ENCODE measurements around the gene GCC2. TPM values are rescaled to one million over a fixed set of nuclear protein-coding genes. Genes with fewer than 3 reads are reported as not detected.
"Not testable (repeated sequence)": the region's sequence is repeated elsewhere in the genome, so short reads cannot be mapped to it uniquely, and the experiment has no call there.

Gene GCC2
- total RNA-seq, 2 experiments from 2014 or later = 19.7 to 43.9 TPM

DNA sequence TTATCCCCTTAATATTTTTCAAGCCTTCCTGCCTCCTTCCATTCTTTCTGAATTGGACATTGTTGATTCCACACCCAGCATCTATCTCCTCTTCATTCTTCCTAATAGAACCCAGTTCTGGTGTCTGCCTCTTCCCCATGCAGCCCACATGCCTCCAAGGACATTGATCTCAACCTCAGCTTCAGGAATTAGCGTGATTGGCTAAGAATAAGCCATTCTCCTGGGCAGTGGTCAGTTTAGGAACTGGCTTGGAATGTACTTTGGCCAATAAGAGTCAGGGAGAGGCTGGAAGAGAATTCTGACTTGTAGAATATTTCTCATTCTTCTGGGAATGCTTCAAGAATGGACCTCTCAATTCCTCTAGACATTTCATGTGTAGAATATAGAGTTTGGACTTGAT, 25.9 kb upstream of the GCC2 start:
- BruUV-seq (replicated peaks) = no TSS peak
- ChIA-PET CTCF (ENCODE audit: unreplicated experiment) (no interaction called here), POLR2A (no interaction called here)
- no peak for DNase-seq (ENCODE audit: low spot score)
- H3K4me1 ChIP-seq (ENCODE audit: insufficient read depth, low read length, poor library complexity, severe bottlenecking) = no peaks in the 10 kb centered on the region
- H3K9me3 ChIP-seq (ENCODE audit: low read length) = no peaks in the 10 kb centered on the region
- no peak overlapping the region for H2AFZ ChIP-seq (ENCODE audit: low read length)
- TF ChIP-seq CTCF (conservative IDR thresholded peaks at IDR 0.05; ENCODE audit: low read length) (no peak), EZH2phosphoT487 (IDR thresholded peaks at IDR 0.05; ENCODE audit: borderline replicate concordance, low read depth, low read length) (no peak)
- H3K9me2 ChIP-seq (ENCODE audit: insufficient read depth, low read length) = no peaks in the 10 kb centered on the region
- no peaks in the 10 kb centered on the region for H3K79me2 ChIP-seq (ENCODE audit: insufficient read depth, low read depth, low read length)
- H3K4me2 ChIP-seq (ENCODE audit: low read length) = no peak overlapping the region
- no peak overlapping the region for H3K4me3 ChIP-seq (ENCODE audit: low read depth, low read length, poor library complexity, severe bottlenecking)
- no peak overlapping the region for H3K27ac ChIP-seq (ENCODE audit: low read depth, low read length, poor library complexity, severe bottlenecking)
- intact Hi-C loops (cut with micrococcal nuclease; ENCODE audit: unreplicated experiment) = no loop called here
- no peaks in the 10 kb centered on the region for H3K36me3 ChIP-seq (ENCODE audit: insufficient read depth, low read length)
- H4K20me1 ChIP-seq (ENCODE audit: insufficient read depth, low read length) = no peaks in the 10 kb centered on the region

DNA sequence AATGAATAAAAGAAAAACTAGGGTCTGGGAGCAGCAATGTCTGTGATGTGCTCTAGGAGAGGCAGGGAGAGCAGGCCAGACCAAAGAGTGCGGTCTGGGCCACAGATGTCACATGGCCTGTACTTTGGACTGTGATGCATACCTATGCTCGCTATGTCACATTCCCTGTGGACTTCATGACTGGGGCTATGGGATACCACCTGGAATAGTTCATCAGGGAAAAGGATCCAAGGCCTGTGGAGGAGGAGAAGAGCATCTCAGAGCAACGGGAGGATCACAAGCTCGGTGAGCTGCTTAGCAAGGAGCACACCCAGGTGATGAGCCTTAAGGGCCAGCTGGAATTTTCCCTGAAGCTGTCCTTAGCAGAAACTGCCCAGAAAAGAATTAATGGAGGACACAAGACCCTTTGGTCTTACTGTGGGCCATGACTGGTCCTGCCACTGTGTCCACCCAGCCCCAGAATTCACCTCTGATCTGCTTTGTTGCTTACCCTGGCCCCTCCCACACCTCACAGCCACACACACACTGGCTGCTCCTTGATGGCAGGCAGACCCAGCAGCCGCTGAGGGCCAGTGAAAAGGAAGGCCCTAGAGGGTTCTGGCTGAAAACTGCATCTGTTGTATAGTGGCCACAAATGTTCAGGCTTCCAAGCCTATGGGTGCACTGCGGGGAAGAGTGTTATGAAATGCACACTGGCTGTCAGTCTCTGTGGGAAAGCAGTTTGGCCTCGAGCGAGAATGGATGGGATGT, 25.3 kb upstream of the GCC2 start:
- no peaks in the 10 kb centered on the region for H3K4me1 ChIP-seq (ENCODE audit: insufficient read depth, low read length, poor library complexity, severe bottlenecking)
- no peak overlapping the region for H3K27ac ChIP-seq (ENCODE audit: low read depth, low read length, poor library complexity, severe bottlenecking)
- no peaks in the 10 kb centered on the region for H3K36me3 ChIP-seq (ENCODE audit: insufficient read depth, low read length)
- intact Hi-C loops (cut with micrococcal nuclease; ENCODE audit: unreplicated experiment) = no loop called here
- ChIA-PET CTCF (ENCODE audit: unreplicated experiment) (no interaction called here), POLR2A (no interaction called here)
- no peak overlapping the region for H3K4me2 ChIP-seq (ENCODE audit: low read length)
- no peak overlapping the region for H3K4me3 ChIP-seq (ENCODE audit: low read depth, low read length, poor library complexity, severe bottlenecking)
- H3K9me3 ChIP-seq (ENCODE audit: low read length) = no peaks in the 10 kb centered on the region
- no peaks in the 10 kb centered on the region for H3K79me2 ChIP-seq (ENCODE audit: insufficient read depth, low read depth, low read length)
- BruUV-seq (replicated peaks) = no TSS peak
- TF ChIP-seq CTCF (conservative IDR thresholded peaks at IDR 0.05; ENCODE audit: low read length) = no peak
- TF ChIP-seq EZH2phosphoT487 (IDR thresholded peaks at IDR 0.05; ENCODE audit: borderline replicate concordance, low read depth, low read length) = no peak
- no peak overlapping the region for H2AFZ ChIP-seq (ENCODE audit: low read length)
- no peaks in the 10 kb centered on the region for H4K20me1 ChIP-seq (ENCODE audit: insufficient read depth, low read length)
- DNase-seq (ENCODE audit: low spot score) = no peak
- H3K9me2 ChIP-seq (ENCODE audit: insufficient read depth, low read length) = no peaks in the 10 kb centered on the region

DNA sequence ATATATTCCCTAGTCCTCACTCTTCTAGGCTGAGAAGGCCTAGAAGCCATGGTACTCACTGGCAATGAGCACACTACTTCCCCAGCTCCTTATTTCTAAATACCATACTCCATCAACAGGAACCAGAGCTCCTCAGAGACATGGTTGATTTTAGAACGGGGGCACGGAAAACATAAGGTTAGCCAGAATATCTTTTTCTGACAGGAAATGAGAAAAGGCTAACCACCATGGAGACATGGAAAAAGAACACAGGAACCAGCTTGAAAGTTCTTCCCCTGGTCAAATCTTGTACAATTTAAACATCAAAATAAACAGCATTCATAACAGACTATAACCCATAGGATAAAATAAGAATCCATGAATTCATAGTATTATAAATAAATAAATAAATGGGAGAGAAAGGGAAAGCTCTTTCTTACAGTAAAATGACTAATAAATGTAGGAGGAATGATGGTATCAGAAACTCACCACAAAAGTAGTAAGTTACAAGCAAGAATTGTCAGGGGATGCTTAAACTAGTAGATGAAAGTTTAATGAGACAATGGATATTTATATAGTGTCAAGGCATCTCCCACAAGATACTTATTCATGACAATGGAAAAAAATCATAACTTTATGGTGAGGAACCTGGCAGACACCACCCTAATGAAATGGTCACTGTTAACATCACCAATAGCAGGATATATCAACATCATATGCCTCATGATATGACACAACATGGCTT, 20.6 kb upstream of the GCC2 start:
- Histone ChIP-seq H3K4me2 (ENCODE audit: low read length) (no peak overlapping the region), H3K4me3 (ENCODE audit: low read depth, low read length, poor library complexity, severe bottlenecking) (no peak overlapping the region), H3K9me3 (ENCODE audit: low read length) (no peaks in the 10 kb centered on the region), H3K4me1 (ENCODE audit: insufficient read depth, low read length, poor library complexity, severe bottlenecking) (no peaks in the 10 kb centered on the region), H3K79me2 (ENCODE audit: insufficient read depth, low read depth, low read length) (no peaks in the 10 kb centered on the region), H4K20me1 (ENCODE audit: insufficient read depth, low read length) (no peaks in the 10 kb centered on the region), H2AFZ (ENCODE audit: low read length) (no peak overlapping the region), H3K36me3 (ENCODE audit: insufficient read depth, low read length) (no peaks in the 10 kb centered on the region), H3K27ac (ENCODE audit: low read depth, low read length, poor library complexity, severe bottlenecking) (no peak overlapping the region), H3K9me2 (ENCODE audit: insufficient read depth, low read length) (no peaks in the 10 kb centered on the region)
- intact Hi-C loops (cut with micrococcal nuclease; ENCODE audit: unreplicated experiment) = no loop called here
- CTCF ChIA-PET (ENCODE audit: unreplicated experiment) = no interaction called here
- POLR2A ChIA-PET = interaction anchor here (0.5 to 1.1 kb wide), 2 partner anchors 9 to 156 kb away, joined by 4 to 5 read pairs; no protein-coding TSS in a partner anchor
- TF ChIP-seq EZH2phosphoT487 (IDR thresholded peaks at IDR 0.05; ENCODE audit: borderline replicate concordance, low read depth, low read length) = no peak
- DNase-seq (ENCODE audit: low spot score) = no peak
- BruUV-seq (replicated peaks) = no TSS peak

DNA sequence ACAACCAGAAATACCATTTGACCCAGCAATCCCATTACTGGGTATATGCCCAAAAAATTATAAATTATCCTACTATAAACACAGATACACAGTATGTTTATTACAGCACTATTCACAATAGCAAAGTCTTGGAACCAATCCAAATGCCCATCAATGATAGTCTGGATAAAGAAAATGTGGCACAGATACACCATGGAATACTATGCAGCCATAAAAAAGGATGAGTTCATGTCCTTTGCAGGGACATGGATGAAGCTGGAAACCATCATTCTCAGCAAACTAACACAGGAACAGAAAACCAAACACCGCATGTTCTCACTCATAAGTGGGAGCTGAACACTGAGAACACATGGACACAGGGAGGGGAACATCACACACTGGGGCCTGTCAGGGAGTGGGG, 13.4 kb upstream of the GCC2 start:
- intact Hi-C loops (cut with micrococcal nuclease; ENCODE audit: unreplicated experiment); DNase-seq (ENCODE audit: low spot score); H3K27ac ChIP-seq (ENCODE audit: low read depth, low read length, poor library complexity, severe bottlenecking); H3K9me2 ChIP-seq (ENCODE audit: insufficient read depth, low read length); H3K4me2 ChIP-seq (ENCODE audit: low read length); H2AFZ ChIP-seq (ENCODE audit: low read length); H3K79me2 ChIP-seq (ENCODE audit: insufficient read depth, low read depth, low read length); H3K36me3 ChIP-seq (ENCODE audit: insufficient read depth, low read length); CTCF ChIA-PET (ENCODE audit: unreplicated experiment); H3K4me1 ChIP-seq (ENCODE audit: insufficient read depth, low read length, poor library complexity, severe bottlenecking); H4K20me1 ChIP-seq (ENCODE audit: insufficient read depth, low read length); BruUV-seq (replicated peaks); POLR2A ChIA-PET; H3K9me3 ChIP-seq (ENCODE audit: low read length); H3K4me3 ChIP-seq (ENCODE audit: low read depth, low read length, poor library complexity, severe bottlenecking): not testable (repeated sequence)
